GM18517 (cell line): ENCODE data around the gene EPHB1.
"Not testable (repeated sequence)": the region's sequence is repeated elsewhere in the genome, so short reads cannot be mapped to it uniquely, and the experiment has no call there.

Source experiments
- ATAC-seq: cut with Tn5 transposase; IDR thresholded peaks from one replicate; pipeline ENCODE4 v1.9.1; 2021; ENCODE audit warnings: mild to moderate bottlenecking, moderate library complexity; ENCODE audit not compliant: unreplicated experiment

The EPHB1 gene

DNA sequence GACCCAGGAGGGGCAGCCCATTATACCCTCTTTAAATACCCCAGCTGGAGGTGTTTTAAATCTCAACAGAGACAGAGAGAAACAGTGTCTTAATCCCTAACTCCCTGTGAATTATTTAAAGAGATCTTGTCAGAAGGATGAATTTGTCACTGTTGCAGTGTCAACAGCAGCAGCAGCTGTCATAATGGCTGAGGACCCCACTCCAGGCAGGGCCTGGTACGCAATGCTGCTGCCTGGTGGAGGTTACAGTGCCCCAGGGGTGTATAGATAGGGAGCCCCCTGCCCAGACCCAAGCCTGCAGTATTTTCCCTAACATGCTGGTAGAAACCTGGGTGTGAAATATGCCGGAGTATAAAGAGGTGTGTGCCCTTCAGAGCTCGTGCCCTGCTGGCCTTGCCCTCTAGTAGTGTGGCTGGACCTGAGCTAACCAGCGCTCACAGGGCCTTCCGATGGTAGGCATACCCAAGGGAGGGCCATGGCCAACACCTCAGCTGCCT lies 143.0 kb downstream of the EPHB1 start:
- no peak for ATAC-seq

DNA sequence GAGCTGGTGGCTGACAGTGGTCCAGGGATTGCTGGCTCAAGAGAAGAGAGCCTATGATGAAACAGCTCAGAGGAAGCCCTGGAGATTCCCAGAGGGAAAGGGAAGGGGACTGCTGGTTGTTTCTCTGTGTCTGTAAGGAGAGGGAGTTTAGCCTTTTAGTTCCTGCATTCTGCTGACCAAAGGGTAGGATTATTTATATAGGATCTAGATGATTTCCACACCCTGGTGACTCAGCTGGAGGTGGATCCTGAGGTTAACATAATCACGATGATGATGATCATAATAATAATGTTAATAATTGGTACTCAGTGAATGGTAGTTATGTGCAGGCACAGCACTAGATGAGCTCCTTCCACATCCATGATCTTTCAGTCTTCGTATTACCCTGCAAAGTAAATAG lies 144.9 kb downstream of the EPHB1 start:
- ATAC-seq: no peak

DNA sequence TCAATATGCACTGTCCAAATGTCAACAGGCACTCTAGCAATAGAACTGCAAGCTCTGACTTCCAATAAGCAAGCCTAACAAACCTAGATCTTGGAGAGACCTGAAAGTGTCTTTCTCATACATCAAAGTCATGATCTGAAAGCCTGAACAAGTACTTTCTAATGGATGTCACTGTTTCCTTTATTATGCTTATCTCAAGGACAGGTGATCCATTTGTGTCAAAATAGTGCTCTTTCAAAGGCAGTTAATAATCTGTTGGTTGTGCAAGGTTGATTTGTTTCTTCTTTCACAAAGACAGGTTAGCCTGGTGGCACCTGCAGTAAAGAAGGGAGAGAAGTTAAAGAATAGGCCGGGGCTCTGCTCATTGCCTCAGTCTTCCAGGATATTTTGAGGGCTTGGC lies 146.8 kb downstream of the EPHB1 start:
- no peak for ATAC-seq

DNA sequence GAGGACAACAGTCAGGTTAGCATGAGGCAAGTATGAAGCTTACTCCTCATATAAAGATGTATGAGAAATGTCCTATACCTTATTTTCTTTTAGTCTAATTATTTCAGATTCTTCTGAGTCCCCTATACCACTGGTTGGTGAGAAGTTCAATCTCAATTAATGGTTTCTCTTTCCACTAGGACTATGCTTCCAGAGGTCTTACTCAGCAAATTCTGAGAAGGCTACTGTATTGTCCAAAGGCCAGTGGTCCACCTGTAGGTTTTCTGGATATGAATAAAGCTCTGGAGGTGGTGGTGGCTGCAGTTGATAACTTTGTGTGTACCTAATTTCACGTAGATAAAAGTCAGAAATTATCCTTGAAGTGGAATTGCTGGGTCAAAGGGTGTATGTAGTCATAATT lies 149.4 kb downstream of the EPHB1 start:
- no peak for ATAC-seq

DNA sequence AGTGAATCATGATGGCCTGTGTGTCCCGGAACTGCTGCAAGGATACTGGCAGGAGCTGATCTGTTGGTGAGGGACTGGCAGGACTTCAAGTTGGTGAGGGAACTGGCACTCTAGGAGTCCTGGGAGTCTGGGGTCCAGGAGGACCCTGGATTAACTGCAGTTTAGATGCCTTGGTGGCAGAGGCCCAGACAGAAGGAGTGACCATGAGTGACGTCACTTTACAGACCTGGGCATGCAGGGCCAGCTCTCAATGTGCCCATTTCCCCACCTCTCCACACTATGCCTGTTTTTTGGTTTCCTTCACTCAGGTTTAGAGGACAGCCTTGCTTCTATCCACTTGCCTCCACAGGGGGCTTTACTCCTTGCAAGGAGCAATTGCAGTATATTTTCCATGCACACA lies 154.1 kb downstream of the EPHB1 start:
- no peak for ATAC-seq

DNA sequence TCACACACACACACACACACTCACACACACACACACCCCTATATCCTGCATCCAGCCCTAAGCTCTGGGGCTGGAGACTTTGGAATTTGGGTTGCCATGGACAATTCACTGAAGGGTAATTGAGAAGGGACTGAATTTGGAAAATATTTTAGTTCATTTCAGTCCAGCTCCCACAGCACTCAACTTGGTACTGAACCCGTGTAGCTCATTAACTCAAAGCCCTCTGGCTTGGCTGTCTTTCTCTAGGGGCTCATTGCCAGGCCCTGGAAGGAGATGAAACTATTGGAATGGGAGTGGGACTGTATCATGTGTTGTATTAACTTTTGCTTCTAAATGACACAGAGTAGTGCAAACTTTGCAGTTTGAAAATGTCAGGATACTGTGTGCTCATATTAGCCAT lies 157.3 kb downstream of the EPHB1 start:
- ATAC-seq: no peak

DNA sequence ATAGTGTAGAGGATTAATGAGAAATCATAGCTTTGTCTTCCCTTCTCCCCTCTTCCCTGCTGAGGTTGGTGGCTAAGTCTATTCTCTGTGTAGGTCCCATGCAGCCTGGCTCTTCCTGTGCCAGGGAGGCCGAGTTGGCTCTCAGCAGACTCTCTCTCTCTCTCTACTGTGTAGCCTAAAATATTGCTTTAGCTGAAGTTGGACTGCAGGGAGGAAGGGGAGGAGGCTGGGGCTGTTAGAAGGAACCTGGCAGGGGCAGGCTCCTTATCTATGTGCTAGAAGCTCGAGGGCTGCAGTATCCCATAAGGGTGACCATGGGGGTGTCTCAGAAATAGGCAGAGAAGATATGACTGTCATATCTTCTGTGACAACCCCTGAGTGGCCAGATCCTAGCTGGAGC lies 160.8 kb downstream of the EPHB1 start:
- ATAC-seq: no peak

DNA sequence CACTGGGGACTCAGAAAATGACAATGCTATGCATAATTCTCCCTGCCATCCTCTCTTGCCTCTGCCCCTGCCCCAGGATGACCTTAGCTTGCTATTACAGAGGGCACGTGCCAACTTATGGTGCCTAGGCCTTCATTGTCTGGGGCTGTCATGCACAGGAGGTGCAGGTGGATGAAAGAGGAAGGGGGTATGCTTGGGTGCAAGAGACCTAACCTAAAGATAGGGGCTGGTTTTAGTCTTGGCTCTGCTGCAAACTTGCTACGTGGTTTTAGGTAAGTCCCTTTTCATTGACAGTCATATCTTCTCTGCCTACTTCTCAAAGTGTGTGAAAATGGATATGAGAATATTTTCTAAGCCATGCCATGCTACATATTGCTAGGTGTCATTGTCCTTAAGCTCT lies 161.3 kb downstream of the EPHB1 start:
- ATAC-seq: no peak

DNA sequence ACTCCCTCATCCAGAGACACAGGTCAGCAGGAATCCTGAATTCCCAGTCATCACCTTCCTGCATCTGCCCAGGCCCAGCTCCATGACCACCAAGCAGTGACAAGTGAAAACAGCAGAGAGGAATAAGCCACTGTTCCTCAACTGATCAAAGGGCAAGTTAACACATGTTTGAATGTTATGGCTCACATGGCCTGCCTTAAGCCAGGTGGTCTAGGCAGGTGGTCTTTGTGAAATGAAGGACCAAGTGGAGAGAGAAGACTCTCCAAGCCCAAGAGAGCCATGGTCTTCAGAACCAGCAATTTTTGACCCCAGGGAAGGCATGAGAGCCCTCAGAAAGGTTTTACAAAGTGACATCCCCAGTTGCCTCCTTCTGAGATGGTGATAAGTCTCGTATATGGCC lies 161.8 kb downstream of the EPHB1 start:
- ATAC-seq: no peak

DNA sequence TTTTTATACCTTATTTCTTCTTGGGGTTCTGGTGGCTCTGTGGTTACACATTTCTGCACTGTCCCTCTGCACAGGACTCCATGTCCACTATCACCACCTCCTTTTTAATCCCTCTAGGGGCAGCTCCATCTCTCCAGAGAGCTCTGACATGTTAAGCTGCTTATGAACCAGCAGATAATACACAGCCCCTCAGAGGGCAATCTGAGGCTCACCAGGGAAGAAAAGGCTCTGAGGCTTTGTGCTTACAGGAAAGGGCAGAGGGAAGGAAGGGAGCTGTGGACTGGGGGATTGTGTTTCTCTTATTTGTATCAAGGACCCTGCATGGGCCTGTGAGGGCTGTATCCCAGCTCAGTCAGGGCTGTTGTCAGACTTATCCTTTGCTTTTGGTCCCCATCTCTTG lies 164.5 kb downstream of the EPHB1 start:
- no peak for ATAC-seq

DNA sequence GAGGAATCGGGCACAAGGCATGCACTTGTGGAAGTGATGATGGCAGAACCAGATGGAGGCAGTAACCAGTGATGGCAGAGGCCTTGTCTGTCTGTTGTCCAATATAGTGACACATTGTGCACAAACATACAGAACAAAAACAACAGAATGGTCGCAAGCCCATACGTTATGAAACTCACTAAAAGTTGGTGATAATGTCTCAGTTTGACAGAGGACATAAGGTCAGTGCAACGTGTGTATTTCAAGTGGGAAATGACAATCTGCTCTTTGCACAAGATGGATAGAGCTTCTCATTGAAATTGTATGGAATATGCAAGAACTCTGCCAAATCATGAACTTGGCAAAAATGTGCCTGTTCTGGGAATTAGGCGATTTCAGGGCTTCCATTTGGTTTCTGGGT lies 169.2 kb downstream of the EPHB1 start:
- no peak for ATAC-seq

DNA sequence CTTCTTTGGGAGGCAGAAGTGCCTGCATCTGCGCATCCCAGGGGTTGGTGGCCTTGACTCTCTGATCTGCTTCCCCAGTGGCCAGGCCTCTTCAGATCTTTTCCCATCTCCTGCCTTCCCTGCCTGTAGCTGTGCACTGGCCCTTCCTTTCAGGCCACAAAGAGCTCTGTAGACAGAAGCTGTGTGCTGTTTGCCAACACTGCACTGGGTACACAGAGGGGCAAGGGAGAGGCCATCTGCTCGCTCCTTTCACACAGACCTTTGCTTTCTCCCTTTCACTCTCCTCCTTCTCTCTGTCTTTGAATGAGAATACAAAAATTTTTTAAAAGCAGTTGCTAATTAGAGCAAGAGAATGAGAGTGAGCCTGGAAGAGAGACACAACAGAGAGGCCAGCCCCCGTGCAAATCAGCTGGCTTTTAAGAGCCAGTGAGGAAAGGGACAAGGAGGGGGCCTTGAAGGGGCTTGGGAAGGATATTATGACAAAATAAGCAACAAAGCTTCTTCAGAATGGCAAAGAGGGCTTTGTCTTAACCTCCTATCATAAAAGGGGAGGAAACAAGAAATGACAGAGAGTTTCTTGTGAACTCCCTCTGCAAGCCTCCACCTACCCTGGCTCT lies 170.9 kb downstream of the EPHB1 start:
- no peak for ATAC-seq

DNA sequence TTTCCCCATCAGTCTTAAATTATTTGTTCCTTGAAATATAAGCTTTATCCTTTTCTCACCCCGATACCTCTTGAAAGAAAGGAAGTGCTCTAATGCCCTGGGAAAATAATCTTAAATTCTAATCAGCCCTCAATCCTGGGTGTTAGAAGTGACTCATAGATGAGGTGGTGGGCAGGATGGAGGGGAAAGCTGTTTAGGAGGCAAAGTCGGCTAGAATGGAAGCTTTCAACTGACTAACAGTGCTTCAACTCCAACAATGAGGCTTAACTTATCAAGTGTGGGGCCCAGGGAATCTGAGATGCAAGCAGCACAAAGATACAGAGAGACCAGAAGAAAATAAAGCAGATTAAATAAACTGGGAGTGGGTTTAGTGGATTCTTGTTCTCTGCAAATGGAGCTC lies 175.8 kb downstream of the EPHB1 start:
- ATAC-seq: no peak

DNA sequence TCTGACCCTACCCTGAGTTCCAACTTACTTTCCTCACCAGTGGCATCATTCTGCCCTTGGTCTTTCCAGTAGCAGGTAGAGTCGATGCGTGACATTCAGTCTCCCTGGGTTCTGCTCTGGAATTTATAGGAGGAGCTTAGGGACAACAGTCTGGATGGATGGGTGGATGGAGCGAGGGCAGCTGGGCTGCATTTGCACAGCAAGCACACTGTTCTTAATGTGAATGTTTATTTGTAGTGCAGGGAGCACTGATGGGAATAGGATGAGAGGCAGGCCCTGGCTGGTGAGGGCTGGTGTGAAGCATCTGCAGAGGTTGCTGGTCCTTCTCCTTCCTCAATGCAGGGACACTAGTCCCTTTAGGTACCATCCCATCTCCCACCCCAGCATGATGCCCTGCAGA lies 176.2 kb downstream of the EPHB1 start:
- no peak for ATAC-seq

DNA sequence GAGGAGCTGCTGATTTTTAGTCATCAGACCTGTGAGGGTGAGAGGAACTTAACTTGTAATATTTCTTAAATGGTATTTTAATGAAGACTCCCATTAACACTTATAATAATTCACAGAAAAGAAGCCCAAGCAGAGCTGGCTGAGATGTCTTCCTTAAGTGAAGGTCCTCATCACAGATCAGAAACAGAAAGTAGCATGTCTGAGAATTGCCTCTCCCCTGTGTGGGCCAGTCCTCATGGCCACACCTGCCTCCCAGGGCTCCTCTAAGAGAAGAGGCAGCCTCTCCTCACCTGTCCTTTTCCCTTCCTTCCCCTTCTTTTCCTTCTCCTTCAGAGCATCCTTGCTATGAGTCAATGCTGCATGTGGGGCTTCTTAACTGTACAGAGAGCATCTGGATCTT lies 176.8 kb downstream of the EPHB1 start:
- ATAC-seq: not testable (repeated sequence)

DNA sequence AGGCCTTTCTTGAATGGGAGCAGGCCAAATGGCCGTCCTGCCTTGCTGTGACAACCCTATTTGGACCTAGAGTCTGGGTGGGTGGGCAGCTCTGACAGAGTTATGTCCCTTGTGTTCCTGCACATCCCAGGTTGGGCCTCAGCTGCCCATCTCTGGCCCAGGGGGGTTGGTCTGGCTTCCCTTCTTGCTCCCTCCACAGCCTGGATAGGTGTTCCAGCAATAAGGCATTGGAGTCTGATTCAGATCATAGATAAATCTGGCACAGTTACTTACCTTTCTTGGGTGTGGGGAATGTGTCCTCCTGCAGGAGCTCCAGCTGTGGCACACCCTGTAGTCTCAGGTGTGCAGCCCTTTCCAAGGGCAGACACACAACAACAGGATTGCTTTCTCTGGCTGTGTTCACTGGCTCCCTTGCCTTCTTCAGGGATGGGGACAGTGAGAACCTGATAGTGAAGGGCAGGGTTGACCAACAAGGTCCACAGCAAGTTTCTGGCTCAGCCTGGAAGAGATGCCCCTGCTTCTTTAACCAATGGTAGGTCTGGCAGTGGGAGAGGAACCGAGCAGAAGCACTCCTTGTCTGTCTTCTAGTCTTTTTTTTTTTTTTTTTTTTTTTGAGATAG lies 177.9 kb downstream of the EPHB1 start:
- no peak for ATAC-seq

DNA sequence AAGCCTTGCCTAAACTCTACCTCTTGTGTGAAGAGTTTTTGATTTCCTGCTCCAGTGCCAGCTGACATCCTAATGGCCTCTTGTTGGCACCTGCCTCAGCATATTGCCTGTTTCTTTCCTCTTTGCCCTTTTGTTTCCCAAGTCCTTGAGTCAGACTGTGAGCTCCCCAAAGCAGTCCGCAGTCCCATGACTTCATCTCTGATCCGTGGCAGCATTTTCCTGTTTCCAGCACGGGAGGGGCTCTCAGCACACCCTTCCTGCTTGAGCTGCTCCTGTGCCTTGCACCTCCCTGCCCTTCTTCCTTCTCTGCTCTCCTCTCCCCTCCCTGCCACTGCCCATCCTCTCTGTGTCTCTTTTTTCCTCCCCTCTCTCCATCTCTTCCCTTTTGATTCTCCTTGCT lies 179.6 kb downstream of the EPHB1 start:
- ATAC-seq: no peak

DNA sequence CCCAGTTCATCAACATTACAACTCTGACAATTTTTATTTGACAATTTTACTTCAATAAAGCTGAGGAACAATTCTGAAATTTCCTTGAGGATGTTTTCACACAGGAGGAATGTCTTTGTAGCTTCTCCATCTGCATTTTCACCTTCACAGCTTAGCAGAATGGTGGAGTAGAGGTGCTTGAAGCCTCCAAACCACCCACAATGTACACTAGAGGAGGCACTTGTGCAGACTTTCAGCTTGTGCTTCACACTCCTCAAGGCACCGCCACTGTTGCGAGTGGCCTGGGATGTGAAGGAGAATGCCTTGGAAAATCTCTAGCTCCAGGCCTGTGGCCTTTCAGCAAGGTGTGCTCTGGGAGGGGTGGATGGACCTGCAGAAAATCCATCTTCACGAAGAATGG lies 181.9 kb downstream of the EPHB1 start:
- no peak for ATAC-seq

DNA sequence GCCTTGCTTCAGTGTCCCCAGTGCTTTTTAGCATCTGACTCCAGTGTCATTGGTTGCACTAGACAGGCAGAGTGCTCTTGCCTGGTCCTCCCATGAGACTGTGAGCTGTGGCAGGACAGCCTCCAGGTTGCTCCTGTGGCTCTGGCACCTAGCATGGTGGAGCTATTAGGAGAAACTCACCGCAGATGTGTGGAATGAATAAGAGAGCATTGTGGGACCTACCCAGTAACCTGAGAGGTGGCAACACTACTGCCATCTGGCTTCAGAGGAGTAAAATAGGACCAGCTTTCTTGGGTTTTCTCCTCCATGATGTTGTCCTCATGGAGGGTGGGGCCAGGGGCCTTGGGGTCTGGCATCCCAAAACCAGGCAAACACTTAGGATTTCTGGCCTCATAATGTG lies 183.6 kb downstream of the EPHB1 start:
- ATAC-seq: no peak

DNA sequence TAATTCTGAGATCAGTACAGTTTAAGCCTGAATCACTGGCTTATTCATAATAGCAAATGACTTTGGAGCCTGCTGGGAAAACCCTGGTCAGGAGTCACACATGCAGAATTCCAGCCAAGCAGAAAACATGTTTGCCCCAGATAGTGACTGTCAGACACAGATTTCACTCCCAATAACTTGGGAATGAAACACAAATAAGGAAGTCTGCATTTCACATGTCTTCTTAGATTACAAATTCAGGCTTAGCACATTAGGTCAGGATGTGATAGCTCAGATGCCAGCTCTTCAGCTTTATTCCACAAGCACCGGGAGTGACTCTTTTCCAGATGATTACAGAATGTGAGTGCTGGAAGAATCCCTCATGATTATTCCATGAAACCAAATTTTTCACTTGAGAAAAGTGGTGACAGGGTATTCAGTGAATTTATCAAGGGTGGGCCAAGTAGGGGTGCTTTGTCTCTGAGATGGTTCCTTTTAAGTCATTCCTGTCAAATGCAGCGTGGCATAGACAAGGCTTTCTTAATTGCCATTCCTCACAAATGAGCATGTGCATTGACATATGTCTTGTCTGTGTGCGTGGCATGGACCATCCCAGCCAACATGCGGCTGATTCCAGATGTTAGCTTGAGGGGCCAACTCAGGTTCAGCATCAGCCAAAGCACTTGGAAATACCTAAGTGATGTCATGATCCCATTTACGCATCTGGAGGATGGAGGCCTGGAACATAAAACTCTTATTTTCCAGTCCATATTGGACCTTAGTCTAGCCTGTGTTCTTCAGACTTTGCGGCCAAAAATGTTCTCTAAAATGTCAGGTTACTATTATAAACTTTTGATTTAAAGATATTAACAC lies 191.0 kb downstream of the EPHB1 start:
- ATAC-seq: no peak

DNA sequence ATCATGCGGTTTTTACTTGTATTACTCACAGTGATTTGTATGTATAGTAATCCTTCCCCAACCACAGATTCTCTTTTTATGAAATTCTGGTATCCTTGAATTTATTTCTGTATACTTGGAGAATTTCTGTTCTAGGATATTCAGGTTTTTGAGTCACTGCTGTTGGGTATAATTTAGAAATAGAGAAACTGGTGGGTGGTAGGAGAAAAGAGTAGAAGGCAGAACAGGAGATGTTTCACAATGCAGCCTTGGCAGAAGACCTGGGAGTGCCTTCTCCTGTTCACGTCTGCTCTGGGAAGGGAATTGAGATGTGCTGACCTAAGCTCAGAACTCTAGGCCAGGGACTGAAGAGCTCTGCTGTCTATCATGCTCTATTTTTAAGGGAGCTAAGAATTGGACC lies 193.6 kb downstream of the EPHB1 start:
- no peak for ATAC-seq

DNA sequence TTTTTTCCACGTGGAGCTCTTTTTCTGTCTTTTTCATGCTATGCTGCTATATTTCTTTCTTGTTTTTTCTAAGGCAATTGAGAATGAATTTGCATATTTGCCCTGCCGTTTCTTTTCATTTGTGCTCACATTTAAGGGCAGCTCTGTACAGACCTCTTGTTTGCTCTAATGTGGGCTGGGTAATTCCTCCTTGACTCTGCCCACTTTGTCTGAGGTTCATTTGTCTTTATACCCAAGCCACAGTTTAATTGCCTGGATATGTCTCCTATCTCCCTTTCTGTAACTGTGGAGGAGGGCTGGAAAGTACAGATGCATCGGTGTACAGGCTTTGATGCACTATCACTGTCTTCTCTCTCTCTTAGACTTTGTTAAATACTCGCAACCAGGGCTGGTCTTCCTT lies 195.9 kb downstream of the EPHB1 start:
- no peak for ATAC-seq
